AG04450 (cell line): ENCODE measurements around the gene PEDS1. TPM values are rescaled to one million over a fixed set of nuclear protein-coding genes. Genes with fewer than 3 reads are reported as not detected.
A peak's percentile ranks its signal among the peaks of the same experiment; 100 is the strongest.

Experiments
- CTCF ChIA-PET: fragments of 300-600, 350-600 bp; formaldehyde crosslinking; extraction: SDS; loops from one replicate; lab custom pipeline; 2022; ENCODE audit warnings: antibody characterized with exemption, inconsistent platforms; lab: Charles Lee
- POLR2A ChIA-PET: fragments of 350-600 bp; formaldehyde crosslinking; extraction: SDS; loops from one replicate; lab custom pipeline; 2021; ENCODE audit warnings: antibody characterized with exemption, inconsistent platforms; lab: Yijun Ruan, JAX
- DNase-seq: peaks from one replicate; pipeline ENCODE4 v3.0.0-alpha.2; 2011; ENCODE audit warnings: low read depth, low spot score
- H3K27ac ChIP-seq: one replicate; pipeline ENCODE4 v1.5.1; 2012; ENCODE audit warnings: low read depth, low read length, control low read depth
- H3K27me3 ChIP-seq: one replicate; pipeline ENCODE4 v1.6.0; 2012; ENCODE audit warnings: low read length; ENCODE audit not compliant: control insufficient read depth, insufficient read depth
- H3K4me3 ChIP-seq: 2 replicates; pipeline ENCODE4 v1.5.1; 2011; ENCODE audit warnings: mild to moderate bottlenecking, low read depth, low read length, control low read depth
- H3K9me3 ChIP-seq: 2 replicates; pipeline ENCODE4 v1.5.1; 2012; ENCODE audit warnings: low read length; ENCODE audit not compliant: control insufficient read depth, insufficient read depth
- CTCF ChIP-seq: IDR thresholded peaks from 2 replicates; pipeline ENCODE4 v1.5.1; 2011; ENCODE audit warnings: low read depth, low read length, control low read depth, inconsistent platforms
- polyA plus RNA-seq: library from polyadenylated mRNA; depleted of rRNA; stranded (reverse); fragments of >200 nt; gene quantifications from 2 replicates; pipeline ENCODE4 v1.2.3, GENCODE V29; 2011

PEDS1 gene
- polyA plus RNA-seq, 1 experiment, result 24.7 TPM

GRCh38 chr20:50121858-50122271, 31.7 kb downstream of the PEDS1 start:
- TF ChIP-seq CTCF, result no peak
- DNase-seq, result no peak
- ChIA-PET POLR2A (interaction anchor here (2.8 kb wide), 1 partner anchor 44 kb away, joined by 9 read pairs; no protein-coding TSS in a partner anchor), CTCF (interaction anchor here (1.0 to 5.4 kb wide), 6 partner anchors 26 to 145 kb away, joined by 3 to 63 read pairs (median 8); no protein-coding TSS in a partner anchor)
- no peak overlapping the region for H3K27ac ChIP-seq
- no peaks in the 10 kb centered on the region for H3K27me3 ChIP-seq
- no peak overlapping the region for H3K4me3 ChIP-seq
- H3K9me3 ChIP-seq, result no peaks in the 10 kb centered on the region; the same call in 1 of the 2 replicates

- Histone ChIP-seq H3K9me3 (no peaks in the 10 kb centered on the region; the same call in 1 of the 2 replicates), H3K27me3 (no peaks in the 10 kb centered on the region), H3K4me3 (no peak overlapping the region), H3K27ac (no peak overlapping the region)
- POLR2A ChIA-PET, result interaction anchor here (0.6 to 2.8 kb wide), 5 partner anchors 11 to 132 kb away, joined by 3 to 9 read pairs (median 3); no protein-coding TSS in a partner anchor
- CTCF ChIA-PET, result interaction anchor here (0.6 to 5.4 kb wide), 13 partner anchors 8 to 145 kb away, joined by 3 to 63 read pairs (median 4); no protein-coding TSS in a partner anchor
- DNase-seq, result peak; percentile 36
- TF ChIP-seq CTCF, result peak; percentile 84
Measured at GRCh38 chr20:50120935-50121693, 32.4 kb downstream of the PEDS1 start.

- no peaks in the 10 kb centered on the region for H3K27me3 ChIP-seq
- H3K4me3 ChIP-seq, result no peak overlapping the region
- ChIA-PET POLR2A (interaction anchor here (0.7 kb wide), 1 partner anchor 53 kb away, joined by 4 read pairs; no protein-coding TSS in a partner anchor), CTCF (interaction anchor here (5.4 kb wide), 1 partner anchor 52 kb away, joined by 63 read pairs; no protein-coding TSS in a partner anchor)
- no peak overlapping the region for H3K27ac ChIP-seq
- TF ChIP-seq CTCF, result no peak
- H3K9me3 ChIP-seq, result no peaks in the 10 kb centered on the region
- DNase-seq, result no peak
Measured at GRCh38 chr20:50118203-50118602, 35.3 kb downstream of the PEDS1 start.

- no peaks in the 10 kb centered on the region for H3K9me3 ChIP-seq
- H3K27ac ChIP-seq, result no peak overlapping the region
- ChIA-PET CTCF (interaction anchor here (0.8 to 1.8 kb wide), 7 partner anchors 22 to 138 kb away, joined by 3 to 15 read pairs (median 5); no protein-coding TSS in a partner anchor), POLR2A (interaction anchor here (0.5 to 1.2 kb wide), 6 partner anchors 13 to 133 kb away, joined by 3 to 6 read pairs (median 4); partner anchors contain the start of gene PEDS1)
- no peak for TF ChIP-seq CTCF
- no peak for DNase-seq
- peak overlapping the region; percentile 43 for H3K4me3 ChIP-seq
- no peaks in the 10 kb centered on the region for H3K27me3 ChIP-seq
Measured at GRCh38 chr20:50116368-50116999, 37.0 kb downstream of the PEDS1 start.
